ENCODE results near the gene CRK.

The CRK gene

DNA sequence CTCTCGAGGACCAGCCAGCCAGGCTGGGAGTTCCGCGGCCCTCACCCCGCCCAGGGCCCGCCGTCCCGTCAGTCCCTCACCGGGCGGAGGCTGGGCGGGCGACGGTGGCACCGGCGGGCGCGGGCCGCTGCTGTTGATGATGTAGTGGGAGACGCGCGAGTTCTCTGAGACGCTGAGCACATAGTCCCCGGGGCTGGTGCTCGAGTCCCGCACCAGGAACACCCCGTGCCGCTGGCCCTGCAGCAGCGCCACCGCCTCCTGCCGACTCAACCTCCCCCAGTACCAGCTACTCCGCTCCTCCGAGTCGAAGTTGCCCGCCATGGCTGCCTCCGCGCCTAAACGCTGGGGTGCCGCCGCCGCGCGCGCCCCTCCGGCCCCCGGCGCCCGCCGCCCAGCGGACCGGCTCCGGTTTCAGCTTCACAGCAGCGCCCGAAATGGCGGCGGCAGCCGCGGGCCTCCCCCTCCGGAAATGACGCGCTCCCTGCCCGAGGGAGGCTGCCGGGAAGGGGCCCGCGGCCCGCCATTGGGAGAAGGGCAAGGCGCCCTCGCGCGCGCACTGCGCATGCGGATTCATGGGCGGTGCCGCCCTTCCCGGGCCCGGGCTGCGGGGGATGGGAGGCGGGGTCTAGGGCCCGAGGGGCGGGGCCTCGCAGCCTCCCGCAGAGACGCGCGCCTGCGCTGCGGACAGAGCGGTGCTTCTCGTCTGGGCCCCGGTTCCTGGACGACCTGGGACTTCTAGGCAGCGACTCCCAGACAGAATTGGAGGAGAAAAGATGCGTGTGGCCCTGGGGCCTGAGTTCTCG, at the start of gene CRK:
Gene CRK (minus strand): TSS at position 436 of the 803 bp plus-strand sequence. CDS start 115 bp downstream, at position 321.
- DNase-seq (ENCODE audit: low read depth in 2 of 2) = peak; percentile 90 to 91

DNA sequence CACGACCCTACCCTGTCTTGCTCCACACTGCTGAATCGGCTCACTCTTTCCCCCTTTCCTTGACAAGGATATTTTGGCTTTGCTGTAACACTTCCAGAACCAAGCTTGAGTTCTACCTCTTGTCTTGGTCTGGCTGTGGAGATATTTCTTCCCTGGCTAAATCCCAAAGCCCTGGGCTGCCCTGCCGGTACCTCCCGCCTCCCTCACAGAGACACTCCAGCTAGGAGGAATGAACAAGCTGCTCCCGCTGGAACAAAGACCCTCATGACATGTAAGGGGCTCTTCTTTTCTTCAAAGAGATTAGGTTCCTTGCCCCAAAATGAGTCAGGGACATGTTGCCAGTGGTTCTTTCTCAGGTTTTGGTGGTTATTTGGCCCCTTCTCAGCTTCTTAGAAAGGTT, 49.6 kb upstream of the CRK start:
- DNase-seq (ENCODE audit: low read depth in 2 of 2) = no peak

DNA sequence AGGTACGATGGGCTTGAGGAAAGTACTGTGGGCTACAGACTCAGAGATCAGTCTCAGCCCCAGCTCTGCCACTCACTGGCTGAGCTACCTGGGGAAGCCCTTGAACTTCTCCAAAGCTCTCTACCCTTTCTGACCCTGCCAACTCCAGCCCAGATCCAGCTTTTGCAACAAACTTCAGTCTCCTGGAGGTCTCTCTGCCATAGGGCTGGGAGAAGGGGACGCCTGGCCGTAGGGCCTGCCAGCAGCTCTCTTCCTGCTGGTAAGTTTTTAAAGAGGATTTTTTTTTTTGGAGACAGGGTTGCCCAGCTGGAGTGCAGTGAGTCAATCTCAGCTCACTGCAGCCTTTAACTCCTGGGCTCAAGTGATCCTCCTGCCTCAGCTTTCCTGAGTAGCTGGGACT, 48.8 kb upstream of the CRK start:
- no peak for DNase-seq (ENCODE audit: low read depth in 2 of 2)

DNA sequence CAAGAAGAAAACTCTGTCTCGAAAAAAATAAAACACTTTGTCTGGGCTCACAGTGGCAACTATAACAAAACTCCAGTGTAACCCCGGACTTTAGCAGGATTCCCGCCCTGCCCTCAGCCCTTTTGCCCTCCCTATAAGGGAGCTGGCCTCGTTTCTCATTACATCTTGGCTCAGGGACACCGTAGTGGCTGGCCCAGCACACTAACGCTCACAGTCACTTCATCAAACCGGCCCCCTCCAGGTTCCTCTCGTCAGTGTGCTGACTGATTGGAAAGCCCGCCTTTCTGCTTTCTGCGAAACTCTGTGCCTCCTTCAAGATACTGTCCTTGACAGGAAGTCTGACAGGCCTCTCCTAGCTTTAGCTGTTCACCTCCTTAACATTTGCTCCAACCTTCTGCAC, 47.7 kb upstream of the CRK start:
- no peak for DNase-seq (ENCODE audit: low read depth in 2 of 2)

DNA sequence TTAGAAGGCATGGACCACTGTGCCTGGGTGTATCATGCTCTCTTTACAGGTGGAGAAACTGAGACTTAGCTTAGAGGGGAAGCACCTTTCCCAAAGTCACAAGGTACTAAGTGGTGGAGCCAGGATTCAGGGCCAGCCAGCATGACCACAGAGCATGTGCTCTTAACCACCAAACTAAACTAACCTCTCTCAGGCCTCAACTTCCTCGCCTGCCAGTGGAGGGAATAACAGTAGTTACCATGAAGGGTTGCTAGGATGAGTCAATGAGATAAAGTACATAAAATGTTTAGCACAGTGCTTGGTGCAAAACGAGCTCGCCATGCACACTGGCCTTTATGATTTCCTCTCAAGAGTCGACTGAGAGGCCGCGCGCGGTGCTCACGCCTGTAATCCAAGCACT, 42.8 kb upstream of the CRK start:
- no peak for DNase-seq (ENCODE audit: low read depth in 2 of 2)

DNA sequence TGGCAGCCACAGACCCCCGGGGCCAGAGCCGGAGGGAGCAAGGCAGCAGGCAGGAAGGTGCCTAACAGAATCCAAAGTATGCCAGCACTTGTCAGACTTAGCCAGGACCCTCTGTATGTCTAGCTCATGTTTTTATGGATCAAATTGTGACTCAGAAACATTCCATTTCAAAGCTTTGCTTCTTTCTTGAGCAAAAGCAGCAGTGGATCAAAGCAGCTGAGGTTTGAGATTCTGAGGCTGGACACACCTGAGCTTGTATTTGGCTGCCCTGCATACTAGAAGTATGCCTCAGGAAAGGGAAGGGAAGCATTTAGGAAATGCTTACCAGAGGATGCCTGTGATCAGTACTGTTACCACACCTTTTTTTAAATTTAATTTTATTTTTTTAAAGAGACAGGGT, 42.2 kb upstream of the CRK start:
- DNase-seq (ENCODE audit: low read depth in 2 of 2) = no peak

DNA sequence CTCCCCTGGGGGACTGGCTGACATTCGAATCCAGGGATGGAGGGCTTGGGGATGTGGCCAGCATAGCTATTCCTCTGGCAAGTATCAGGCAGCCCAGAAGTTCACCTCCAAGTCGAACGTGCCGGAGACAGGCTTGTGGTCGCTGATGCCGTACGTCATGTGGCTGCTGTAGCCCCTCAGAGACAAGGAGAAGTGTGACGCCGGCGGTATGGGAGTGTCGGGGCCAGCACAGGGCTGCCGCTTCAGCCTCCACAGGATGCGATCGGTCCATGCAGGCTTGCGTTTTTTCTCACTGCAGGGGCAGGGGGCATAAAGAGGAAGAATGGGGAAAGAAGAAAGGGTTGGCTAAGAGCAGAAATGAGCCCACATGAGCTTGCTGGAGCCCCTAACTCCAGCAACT, 41.8 kb upstream of the CRK start:
- no peak for DNase-seq (ENCODE audit: low read depth in 2 of 2)

DNA sequence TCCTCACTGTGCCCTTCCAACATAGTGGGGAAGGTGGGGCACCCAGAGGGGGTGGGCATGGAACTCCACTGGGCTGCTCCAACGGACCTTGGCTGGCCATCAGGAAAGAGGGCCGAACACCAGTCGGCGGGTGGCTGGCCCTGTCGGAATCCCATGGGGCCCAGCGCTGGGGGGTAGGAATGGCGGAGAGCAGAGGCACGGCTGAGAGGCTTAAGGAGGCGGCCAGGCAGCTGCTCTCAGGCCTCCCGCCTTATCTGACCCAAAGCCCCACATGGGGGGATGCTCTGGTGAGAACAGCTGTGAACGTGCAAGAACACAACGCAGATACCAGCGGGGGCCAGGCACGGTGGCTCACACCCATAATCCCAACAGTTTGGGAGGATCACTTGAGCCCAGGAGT, 40.8 kb upstream of the CRK start:
- DNase-seq (ENCODE audit: low read depth in 2 of 2) = no peak

DNA sequence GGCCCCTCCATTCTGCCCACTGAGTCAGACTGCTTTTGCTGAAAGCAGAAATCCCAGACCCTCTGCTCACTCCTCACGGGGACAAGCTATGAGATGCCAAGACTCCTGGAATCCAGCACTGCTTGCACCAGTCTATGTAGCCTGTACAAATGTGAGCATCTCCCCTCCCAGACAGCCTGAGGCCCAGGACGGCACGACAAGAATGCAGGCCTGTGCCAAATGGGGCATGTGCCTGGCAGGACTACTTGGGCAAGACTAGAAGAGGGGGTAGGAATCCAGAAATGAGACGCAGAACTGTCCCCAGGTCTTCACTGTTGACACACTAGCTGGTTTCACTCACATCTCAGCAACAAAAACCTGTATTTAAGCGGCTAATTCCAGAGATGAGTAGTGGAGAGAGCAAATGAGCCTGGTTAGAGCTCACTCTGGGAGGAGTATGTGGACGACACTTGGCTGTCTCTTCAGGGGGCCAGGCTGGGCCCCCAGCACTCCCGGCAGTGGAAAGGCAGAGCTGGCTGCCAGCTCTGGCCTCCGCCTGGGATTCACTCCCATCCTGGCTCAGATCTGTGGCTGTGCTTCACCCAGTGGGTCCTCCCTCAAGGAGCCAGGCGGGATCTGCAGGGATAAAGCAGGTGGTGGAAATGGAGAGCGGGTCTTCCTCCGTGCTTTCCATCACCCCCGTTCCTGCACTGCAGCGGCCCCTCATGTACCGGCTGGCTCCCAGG, 39.4 kb upstream of the CRK start:
- no peak for DNase-seq (ENCODE audit: low read depth in 2 of 2)

DNA sequence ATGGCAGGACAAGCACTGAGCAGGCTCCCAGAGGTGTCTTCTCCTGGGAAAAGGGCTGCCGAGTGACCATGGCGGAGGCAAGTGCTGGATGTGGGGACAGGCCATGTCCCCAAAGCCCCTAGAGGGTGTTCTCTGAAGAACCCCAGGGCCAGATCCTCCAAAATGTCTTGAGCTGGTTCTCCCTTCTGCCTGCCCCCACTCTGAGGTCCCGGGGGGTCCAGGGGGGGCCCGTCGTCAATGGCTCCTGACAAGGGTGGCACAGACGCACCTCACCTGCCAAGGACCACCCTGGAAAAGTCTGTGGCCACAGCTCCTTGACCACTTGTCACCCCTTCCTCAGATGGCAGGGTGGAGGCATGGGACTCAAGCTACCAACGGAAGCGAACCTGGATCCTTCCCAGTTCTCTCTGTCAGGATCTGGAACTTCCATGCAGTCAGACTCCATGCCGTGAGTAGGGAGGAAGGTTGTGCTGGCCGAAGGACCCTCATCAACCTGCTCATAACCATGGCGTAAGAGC, 38.8 kb upstream of the CRK start:
- no peak for DNase-seq (ENCODE audit: low read depth in 2 of 2)

DNA sequence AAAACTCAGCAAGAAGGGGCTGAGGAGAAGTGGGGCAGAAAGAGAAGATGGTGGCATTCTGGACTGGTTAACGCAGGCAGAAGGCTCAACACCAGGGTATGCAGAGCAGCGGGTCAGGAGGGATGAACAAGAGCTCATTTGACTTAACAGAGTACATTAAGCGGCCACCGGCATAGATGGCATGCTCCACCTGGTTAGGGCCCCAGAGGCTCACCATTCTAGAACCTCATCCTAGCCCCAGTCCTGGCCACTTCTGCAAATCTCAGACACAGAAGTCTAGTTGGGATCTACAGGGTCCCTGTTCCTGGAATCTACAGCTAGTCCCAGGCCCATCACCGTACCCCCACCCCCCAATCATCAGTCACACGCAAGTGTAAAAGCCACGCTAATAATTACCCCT, 38.2 kb upstream of the CRK start:
- no peak for DNase-seq (ENCODE audit: low read depth in 2 of 2)

DNA sequence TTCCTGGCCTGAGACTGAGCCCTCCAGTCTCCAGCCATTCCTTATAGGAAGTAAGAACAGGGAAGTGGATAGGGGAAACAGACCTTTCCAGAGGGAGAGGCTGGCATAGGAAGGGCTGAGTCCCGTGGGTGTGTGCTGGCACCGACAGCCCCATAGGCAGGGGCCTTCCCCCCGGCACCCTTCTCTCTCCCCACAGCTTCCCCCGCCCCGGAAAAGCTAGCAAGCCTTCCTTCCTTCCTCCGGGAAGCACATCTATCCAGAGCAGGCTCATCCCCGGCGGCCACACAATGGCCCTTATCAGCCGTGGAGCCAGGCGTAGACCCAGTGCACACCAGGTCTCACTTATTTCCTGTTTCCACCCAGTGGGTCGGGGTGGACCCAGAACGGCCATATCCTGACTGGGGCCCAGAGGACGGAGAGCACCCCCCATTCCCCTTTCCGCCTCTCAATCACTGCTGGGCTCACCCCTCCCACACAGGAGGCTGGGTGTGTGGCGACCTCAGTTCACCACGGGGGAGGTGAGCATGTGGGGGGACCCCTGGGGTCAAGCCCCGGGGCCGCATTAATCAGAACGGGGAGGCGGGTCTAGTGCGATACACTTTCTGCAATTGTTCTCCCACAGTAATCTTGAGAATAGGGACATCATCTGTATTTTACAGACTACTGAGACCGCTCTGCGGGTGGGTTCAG, 37.4 kb upstream of the CRK start:
- DNase-seq (ENCODE audit: low read depth in 2 of 2) = no peak

DNA sequence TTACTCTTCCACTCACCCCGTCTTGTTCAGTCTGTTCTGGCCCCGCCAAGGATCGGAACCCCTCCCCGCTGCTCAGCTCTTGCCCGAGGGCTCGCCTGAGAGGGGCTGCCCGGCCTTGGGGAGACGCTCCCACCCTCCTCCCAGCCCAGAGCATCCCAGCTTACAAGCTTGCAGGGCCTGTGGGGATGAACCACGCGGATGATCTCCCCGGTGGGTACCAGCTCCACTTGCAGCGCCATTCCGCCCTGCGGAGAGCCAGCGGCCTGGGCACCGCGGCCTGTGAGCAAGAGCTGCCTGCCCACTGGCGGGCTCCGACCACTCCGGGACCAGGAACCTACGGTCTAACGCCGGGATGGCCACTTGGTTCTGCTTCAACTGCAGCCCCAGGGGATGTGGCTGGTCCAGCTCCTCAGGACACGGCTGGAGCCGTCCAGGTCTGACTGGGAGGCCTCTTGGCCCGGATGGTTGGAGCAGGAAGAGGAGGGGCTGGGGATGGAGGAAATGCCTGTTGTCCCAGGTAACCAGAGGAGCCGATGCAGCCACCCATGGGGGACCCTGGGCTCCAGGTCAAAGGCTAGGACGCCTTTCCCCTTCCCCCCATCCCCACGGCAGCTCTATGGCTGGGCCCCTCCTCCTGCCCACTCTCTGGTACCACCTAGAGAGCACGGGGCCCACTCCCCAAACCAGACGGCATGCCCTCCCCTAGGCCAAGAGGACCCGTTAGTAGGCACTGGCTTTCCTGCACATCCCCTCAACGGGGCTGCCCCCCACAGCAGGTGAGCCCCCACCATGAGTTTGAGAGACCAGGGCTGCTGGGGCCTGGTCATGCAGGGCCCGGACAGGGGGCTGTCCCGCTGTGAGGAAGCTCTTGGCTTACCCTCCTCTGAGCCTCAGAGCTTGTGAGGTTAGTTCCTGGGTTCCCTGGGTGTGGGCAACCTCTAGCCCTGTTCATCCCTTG, 36.5 kb upstream of the CRK start, which contains the start of gene MYO1C:
Gene MYO1C (minus strand): TSS at position 438 of the 958 bp plus-strand sequence. CDS start 199 bp downstream, at position 239.
- DNase-seq (ENCODE audit: low read depth in 2 of 2) = no peak

DNA sequence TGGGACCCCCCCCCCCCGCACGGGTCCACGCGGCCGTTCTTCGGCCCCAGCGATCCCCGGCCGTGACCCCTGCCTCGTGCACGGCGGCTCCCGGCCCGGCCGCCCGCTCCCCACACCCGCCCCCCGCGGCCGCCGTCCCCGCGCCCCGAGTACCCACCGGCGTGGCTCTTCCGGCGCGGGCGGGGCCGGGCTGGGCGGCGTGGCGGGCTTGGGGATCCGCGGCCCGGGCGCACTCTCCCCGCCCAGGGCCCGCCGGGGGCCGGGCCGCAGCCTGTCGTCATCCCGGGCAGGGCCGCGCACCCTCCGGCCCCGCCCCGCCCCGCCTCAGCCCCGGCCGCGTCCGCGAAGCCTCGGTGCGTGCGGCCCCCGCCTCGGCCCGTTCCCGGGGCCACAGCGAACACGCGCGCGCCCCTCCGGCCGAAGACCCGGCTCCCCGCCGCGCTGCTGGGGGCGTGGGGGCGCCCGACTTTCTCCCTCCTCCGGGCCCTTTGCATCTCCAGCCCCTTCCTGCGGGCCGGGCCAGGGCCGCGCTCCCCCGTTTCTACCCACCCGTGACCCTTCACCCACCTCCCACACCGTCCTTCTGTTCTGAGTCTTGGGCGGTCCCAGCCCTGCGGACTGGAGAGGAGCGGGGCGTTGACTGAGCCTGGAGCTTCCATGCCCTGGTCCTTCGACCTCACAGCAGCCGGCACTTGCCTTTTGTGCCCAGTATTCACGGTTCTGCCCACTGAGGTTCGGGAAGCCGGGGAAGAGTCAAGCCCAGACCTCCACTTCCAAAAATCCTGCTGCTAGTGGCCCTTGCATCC, 35.6 kb upstream of the CRK start:
- no peak for DNase-seq (ENCODE audit: low read depth in 2 of 2)

DNA sequence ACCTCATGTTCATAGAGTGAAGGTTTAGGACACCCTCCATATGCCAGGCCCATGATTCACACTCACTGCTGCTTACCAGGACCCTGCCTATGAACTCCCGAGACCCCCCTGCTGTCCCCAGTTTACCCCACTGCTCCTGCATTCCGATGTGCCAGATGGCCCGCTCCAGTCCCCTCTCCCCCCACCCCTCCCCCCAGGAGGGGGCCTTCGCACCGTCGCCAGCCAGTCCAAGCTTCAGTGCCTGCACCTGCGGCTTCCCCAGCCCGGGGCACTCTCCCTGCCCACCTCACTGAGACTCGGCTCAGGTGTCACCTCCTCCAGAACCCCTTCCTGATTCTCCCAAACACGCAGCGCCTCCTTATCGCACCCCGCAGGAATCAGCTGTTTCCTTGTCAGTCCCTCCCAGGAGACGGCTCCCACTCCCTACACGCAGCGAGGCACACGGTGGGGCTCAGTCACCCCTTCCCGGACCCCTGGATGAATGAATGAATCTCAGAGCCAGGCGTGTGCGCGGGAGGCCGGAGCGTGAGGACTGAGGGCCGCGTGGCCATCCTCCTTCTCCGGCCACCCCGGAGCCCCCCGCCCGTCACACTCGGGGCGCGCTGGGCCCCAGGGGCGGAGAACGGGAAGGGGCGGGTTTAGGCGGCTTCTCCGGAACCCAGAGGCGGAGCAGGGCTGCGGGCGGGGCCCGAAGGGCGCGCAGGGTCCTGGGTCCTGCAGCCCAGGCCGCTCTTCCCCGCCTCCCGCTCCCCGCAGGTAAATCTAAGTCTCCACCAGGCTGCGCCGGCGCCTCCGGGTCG, 34.8 kb upstream of the CRK start:
- no peak for DNase-seq (ENCODE audit: low read depth in 2 of 2)

DNA sequence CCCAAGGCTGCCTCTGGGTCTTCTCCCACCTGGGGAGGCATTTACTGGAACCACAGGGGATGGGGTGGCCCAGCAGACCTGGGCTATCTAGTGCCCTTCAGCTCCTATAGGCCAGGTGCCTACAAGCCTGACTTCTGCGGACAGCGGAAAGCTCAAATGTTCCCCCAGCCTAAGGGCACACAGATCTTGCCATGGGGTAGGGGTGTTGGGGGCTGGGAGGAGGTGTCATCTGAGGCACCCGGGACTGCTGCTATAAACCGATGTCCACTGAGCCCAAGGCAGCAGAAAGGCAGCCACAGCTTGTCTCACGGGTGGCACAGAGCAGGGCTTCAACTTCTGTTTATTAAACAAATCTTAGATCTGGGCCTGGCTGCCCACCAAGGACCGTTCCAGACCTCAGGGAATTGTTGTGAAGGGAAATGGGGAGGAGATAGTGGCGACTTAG, 32.8 kb upstream of the CRK start:
- DNase-seq (ENCODE audit: low read depth in 2 of 2) = no peak

DNA sequence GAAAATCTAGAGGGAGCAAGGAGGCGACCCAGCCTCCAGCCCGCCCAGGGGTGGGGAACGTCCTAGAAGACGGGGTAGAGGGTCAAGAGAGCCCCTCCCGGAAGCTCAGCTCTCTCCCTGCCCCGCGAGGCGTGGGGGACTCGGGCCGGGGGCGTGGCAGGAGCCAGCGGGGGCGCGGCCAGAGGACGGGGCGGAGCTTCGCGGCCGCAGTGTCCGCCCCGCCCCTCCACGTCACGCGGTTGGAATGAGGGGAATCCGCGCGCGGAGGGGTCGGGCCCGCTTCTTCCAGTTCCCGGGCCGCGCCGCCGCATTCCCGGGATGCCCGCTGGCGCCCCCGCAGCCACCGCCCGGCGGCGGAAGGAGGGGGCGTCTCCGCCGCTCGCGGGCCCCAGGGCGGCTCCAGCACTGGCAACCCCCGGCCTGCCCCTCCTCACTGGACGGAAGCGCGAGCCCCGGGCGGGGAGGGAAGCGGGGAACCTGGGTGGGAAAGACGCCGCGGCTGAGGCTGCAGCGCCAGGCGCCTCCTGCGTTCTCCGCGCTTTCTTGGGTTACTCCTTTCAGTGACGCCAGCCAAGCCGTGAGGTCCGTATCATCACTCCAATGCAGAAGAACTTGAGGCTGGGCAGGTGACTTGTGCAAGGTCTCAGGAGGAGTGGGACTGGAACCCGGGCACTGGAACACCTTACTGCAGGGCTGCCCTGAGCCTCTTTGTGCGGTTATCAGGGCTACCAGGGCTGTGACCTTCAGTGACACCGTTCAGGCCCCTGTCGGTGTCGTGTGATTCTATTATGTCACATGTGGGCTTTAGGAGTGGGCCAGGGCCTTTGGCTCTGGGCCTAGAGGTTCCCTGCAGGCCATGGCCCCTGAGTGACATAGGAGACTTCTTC, 32.1 kb upstream of the CRK start:
- DNase-seq (ENCODE audit: low read depth in 2 of 2) = peak; percentile 81 to 82
